Measurements from ENCODE around the gene HS2ST1.

DNA sequence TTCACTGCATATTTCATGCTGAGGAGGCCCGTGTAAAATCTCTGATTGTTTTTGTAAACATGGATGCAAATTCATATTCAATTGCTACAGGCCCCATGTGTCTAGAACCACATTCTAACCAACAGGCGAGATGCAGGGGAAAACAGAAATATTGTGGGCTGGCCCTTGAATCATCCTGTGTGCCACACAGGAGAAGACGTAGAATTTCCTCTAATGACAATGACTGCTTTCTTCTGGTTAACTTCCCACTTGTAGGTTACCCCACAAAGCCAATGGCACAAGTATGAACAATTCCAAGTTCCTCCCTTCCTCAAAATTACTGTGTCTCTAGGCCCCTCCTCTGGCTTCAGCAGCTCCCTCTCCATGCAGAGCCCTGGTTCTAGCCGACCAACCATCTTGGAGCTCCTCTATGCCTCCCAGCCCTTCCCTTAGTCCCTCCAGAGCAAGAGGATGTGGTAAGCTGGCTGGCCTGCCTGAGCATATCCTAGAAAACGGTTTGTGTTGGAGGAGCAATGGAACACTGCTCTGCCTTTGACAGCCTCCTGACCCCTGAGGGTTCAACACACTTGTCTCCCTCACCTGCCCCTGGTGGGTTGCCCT lies 205.2 kb downstream of the HS2ST1 start:
- TF ChIP-seq ELF4 (IDR thresholded peaks at IDR 0.05) (no peak), BHLHE40 (IDR thresholded peaks at IDR 0.05; ENCODE audit: borderline replicate concordance) (no peak), SP1 (IDR thresholded peaks at IDR 0.05) (no peak), NFRKB (IDR thresholded peaks at IDR 0.05) (no peak), ZNF384 (IDR thresholded peaks at IDR 0.05) (no peak), ARNT (IDR thresholded peaks at IDR 0.05) (no peak), FOXM1 (IDR thresholded peaks at IDR 0.05; ENCODE audit: borderline replicate concordance) (no peak), FOXA1 (IDR thresholded peaks at IDR 0.05) (no peak), SUZ12 (IDR thresholded peaks at IDR 0.05) (no peak), L3MBTL2 (conservative IDR thresholded peaks at IDR 0.05) (no peak), TARDBP (IDR thresholded peaks at IDR 0.05) (no peak)
- TF ChIP-seq, protein P1, sequence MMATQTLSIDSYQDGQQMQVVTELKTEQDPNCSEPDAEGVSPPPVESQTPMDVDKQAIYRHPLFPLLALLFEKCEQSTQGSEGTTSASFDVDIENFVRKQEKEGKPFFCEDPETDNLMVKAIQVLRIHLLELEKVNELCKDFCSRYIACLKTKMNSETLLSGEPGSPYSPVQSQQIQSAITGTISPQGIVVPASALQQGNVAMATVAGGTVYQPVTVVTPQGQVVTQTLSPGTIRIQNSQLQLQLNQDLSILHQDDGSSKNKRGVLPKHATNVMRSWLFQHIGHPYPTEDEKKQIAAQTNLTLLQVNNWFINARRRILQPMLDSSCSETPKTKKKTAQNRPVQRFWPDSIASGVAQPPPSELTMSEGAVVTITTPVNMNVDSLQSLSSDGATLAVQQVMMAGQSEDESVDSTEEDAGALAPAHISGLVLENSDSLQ (IDR thresholded peaks at IDR 0.05) = no peak
